SU-DHL-6 (cell line): ENCODE results near the gene RGS11.

ENCODE experiments used
- H2AFZ ChIP-seq: fragments of 200-600 bp; sonication (generic); 2 replicates; pipeline ENCODE4 v1.6.1; 2014; ENCODE audit warnings: low read depth, mild to moderate bottlenecking, moderate library complexity, mixed read lengths, antibody characterized with exemption, low read length; ENCODE audit not compliant: severe bottlenecking
- H3F3A ChIP-seq: fragments of 200-600 bp; shearing (Covaris generic); 2 replicates; pipeline ENCODE4 v1.6.0; 2016; ENCODE audit warnings: antibody characterized with exemption, mild to moderate bottlenecking; ENCODE audit not compliant: insufficient read depth
- H3K27ac ChIP-seq: fragments of 200-600 bp; sonication (generic); 2 replicates; pipeline ENCODE4 v1.5.1; 2016; ENCODE audit warnings: low read depth, mild to moderate bottlenecking, low read length, moderate library complexity, mixed read lengths
- H3K27me3 ChIP-seq: fragments of 200-600 bp; sonication (generic), shearing (Covaris generic); 2 replicates; pipeline ENCODE4 v1.6.0; 2014; ENCODE audit warnings: mild to moderate bottlenecking, low read length
- H3K36me3 ChIP-seq: fragments of 200-600 bp; sonication (generic); 2 replicates; pipeline ENCODE4 v1.6.1; 2014; ENCODE audit warnings: mild to moderate bottlenecking, low read length, mixed read lengths
- H3K4me2 ChIP-seq: fragments of 300-600, 200-600 bp; shearing (Covaris generic), sonication (generic); 2 replicates; pipeline ENCODE4 v1.6.0; 2014; ENCODE audit warnings: low read length, low read depth, mild to moderate bottlenecking; ENCODE audit not compliant: poor library complexity, severe bottlenecking
- H3K4me3 ChIP-seq: fragments of 200-600 bp; sonication (generic); 2 replicates; pipeline ENCODE4 v1.5.1; 2014; ENCODE audit warnings: antibody characterized with exemption, low read length, mild to moderate bottlenecking, mixed read lengths; ENCODE audit not compliant: insufficient read depth, poor library complexity, severe bottlenecking
- H3K79me2 ChIP-seq: fragments of 200-600 bp; sonication (generic); 2 replicates; pipeline ENCODE4 v1.6.1; 2014; ENCODE audit warnings: mild to moderate bottlenecking, low read length, moderate library complexity; ENCODE audit not compliant: insufficient read depth
- H3K9ac ChIP-seq: fragments of 200-600 bp; sonication (generic); 2 replicates; pipeline ENCODE4 v1.7.0; 2014; ENCODE audit warnings: mild to moderate bottlenecking, low read length
- H3K9me2 ChIP-seq: fragments of 200-600 bp; sonication (generic); replicated peaks from 2 replicates; pipeline ENCODE4 v1.6.1; 2014; ENCODE audit warnings: low read length; ENCODE audit not compliant: insufficient read depth
- H3K9me3 ChIP-seq: fragments of 200-600 bp; sonication (generic); 2 replicates; pipeline ENCODE4 v1.6.1; 2014; ENCODE audit warnings: low read length, mixed read lengths; ENCODE audit not compliant: insufficient read depth
- H4K20me1 ChIP-seq: fragments of 200-600 bp; sonication (generic); 2 replicates; pipeline ENCODE4 v1.6.1; 2014; ENCODE audit warnings: low read depth, mild to moderate bottlenecking, antibody characterized with exemption, low read length, moderate library complexity, mixed read lengths
- CTCF ChIP-seq: fragments of 200-600 bp; sonication (generic); IDR thresholded peaks from one replicate; pipeline ENCODE4 v1.5.1; 2017; ENCODE audit warnings: antibody characterized with exemption, mild to moderate bottlenecking, low read length, moderate library complexity; ENCODE audit not compliant: insufficient read depth, poor library complexity, severe bottlenecking
- EZH2phosphoT487 ChIP-seq: fragments of 200-600 bp; sonication (generic), shearing (Covaris generic); conservative IDR thresholded peaks from 2 replicates; pipeline ENCODE4 v1.6.1; 2018; ENCODE audit warnings: mild to moderate bottlenecking, antibody characterized with exemption, low read length, moderate library complexity, mixed read lengths

Gene RGS11

DNA sequence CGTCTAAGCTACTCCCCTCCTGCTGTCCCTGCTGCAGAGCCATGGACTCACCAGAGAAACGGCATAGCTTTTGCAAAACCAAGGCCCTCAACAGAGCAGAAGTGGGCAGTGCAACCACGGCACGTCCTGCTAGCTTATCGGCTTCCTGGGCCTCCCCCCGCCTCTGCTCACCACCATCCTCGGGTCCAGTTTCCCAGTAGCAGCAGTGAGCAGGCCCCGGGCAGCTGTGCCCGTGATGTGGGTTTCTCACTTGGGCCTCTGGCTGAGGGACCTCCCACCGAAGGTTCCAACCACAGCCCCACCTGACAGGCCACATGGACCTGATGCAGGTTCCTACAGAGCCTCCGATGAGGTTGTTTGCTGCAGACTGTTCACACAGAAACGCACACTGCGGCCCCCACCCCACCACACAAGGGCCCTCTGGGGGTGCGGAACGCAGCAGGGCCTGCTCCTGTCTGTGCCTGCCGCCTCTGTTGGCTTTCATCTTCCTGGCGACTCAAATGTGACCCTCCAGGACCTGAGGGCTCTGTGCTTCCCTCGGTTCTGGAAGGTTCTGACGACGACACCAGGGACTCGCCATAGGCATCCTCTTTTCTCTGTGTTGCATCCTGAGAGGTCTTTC lies 32.1 kb upstream of the RGS11 start:
- Histone ChIP-seq H3K4me3 (no peak overlapping the region), H3K27me3 (no peaks in the 10 kb centered on the region), H3K36me3 (no peaks in the 10 kb centered on the region), H3F3A (no peaks in the 10 kb centered on the region), H4K20me1 (no peaks in the 10 kb centered on the region), H3K9me3 (no peaks in the 10 kb centered on the region), H2AFZ (no peak overlapping the region), H3K27ac (no peak overlapping the region), H3K4me2 (no peak overlapping the region), H3K9ac (no peak overlapping the region), H3K79me2 (no peaks in the 10 kb centered on the region), H3K9me2 (no peaks in the 10 kb centered on the region)
- TF ChIP-seq CTCF (no peak), EZH2phosphoT487 (no peak)

DNA sequence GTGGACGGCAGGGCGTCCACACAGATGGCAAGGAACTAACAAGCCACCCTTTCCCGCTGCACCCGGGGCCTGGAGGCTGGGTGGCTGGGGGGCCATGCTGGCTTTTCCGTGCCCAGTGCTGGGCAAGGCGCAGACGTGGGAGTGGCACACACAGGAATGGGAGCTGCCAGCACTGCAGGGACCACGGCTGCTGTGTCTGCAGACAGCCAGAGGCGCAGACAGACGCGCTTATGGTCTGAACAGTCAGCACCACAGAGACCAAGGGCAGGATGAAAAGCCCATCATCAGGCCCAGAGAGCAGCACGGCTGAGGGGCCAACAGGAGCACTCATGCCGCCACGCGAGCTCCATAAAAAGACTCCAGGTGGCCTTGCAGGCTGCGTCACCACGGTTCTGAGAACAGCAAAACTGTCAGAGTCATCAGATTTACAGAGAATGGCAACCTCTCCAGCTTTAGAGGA lies 31.2 kb upstream of the RGS11 start:
- H4K20me1 ChIP-seq = no peaks in the 10 kb centered on the region
- H3K27ac ChIP-seq = no peak overlapping the region
- H3F3A ChIP-seq = no peaks in the 10 kb centered on the region
- H3K4me2 ChIP-seq = no peak overlapping the region
- H3K9me3 ChIP-seq = no peaks in the 10 kb centered on the region
- no peaks in the 10 kb centered on the region for H3K9me2 ChIP-seq
- H3K4me3 ChIP-seq = no peak overlapping the region
- TF ChIP-seq EZH2phosphoT487 = no peak
- no peak for TF ChIP-seq CTCF
- no peak overlapping the region for H2AFZ ChIP-seq
- no peaks in the 10 kb centered on the region for H3K27me3 ChIP-seq
- H3K9ac ChIP-seq = no peak overlapping the region
- H3K36me3 ChIP-seq = no peaks in the 10 kb centered on the region
- no peaks in the 10 kb centered on the region for H3K79me2 ChIP-seq

DNA sequence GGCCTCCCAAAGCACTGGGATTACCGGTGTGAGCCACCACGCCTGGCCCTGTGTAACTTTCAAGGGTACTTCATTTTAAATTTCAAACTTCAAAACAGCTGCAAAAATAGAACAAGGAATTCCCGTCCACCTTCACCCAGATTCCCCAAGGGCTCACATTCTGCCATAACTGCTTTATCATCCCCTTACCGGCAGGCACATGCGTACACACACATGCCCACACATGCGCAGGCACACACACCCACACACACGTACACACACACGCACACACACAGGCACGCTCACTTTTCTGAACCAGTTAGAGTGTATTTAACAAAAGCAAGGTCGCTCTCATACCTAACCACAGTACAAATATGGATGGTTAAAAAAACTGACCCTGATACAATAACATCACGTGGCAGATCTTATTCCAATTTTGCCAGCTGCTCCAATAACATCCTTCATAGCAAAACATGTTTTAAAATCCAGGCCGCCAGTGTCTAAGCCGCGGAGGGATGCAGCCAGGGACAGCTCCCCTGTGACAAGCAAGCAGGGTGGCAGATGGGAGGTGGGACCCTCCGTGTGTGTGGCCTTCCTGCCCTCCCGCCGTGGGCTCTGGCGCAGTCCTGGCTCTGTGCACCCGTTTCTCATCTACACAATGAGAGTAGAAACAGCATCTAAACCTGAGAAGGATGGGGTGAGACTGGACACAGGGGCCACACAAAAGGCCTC lies 30.3 kb upstream of the RGS11 start:
- TF ChIP-seq CTCF (no peak), EZH2phosphoT487 (no peak)

More for the DNA sequence above, 30.3 kb upstream of the RGS11 start:
- Histone ChIP-seq H3K4me3 (no peak overlapping the region), H4K20me1 (no peaks in the 10 kb centered on the region), H3K36me3 (no peaks in the 10 kb centered on the region), H3K79me2 (no peaks in the 10 kb centered on the region), H3K9me2 (no peaks in the 10 kb centered on the region), H3K9me3 (no peaks in the 10 kb centered on the region), H3F3A (no peaks in the 10 kb centered on the region), H2AFZ (no peak overlapping the region), H3K9ac (no peak overlapping the region), H3K4me2 (no peak overlapping the region), H3K27ac (no peak overlapping the region), H3K27me3 (no peaks in the 10 kb centered on the region)
